ENCODE results near the gene SORCS2. TPM values are rescaled to one million over a fixed set of nuclear protein-coding genes. Genes with fewer than 3 reads are reported as not detected.

The SORCS2 gene
- polyA plus RNA-seq, 1 of the 3 experiments (the other 2 are of a cell fraction), result 1.6 TPM

- TF ChIP-seq ZBTB33 (IDR thresholded peaks at IDR 0.05; ENCODE audit: borderline replicate concordance, low read depth) (no peak), CTCF (IDR thresholded peaks at IDR 0.05) (no peak), FOXM1 (IDR thresholded peaks at IDR 0.05; ENCODE audit: low read depth) (no peak)
Observed at GRCh38 chr4:7524843-7525242, 332.5 kb downstream of the SORCS2 start (continued).

GRCh38 chr4:7526491-7526890, 334.2 kb downstream of the SORCS2 start:
- Histone ChIP-seq H3K9me2 (no peaks in the 10 kb centered on the region), H3K36me3 (replicated peaks in 1 of 2; ENCODE audit: control insufficient read depth in 1 of 2, insufficient read depth in 2 of 2, low read length in 1 of 2) (no peaks in the 10 kb centered on the region), H3F3A (replicated peaks; ENCODE audit: insufficient read depth) (no peaks in the 10 kb centered on the region), H3K4me3 (ENCODE audit: low read depth in 2 of 2, low read length in 1 of 2) (no peak overlapping the region), H4K20me1 (ENCODE audit: insufficient read depth) (no peaks in the 10 kb centered on the region), H2AFZ (ENCODE audit: low read depth) (no peak overlapping the region), H3K27ac (ENCODE audit: low read depth in 2 of 2, low read length in 1 of 2) (no peak overlapping the region), H3K4me1 (ENCODE audit: control insufficient read depth in 1 of 2, insufficient read depth in 2 of 2, low read depth in 1 of 2, low read length in 1 of 2) (peaks cover 0 to 7% of the 10 kb centered on the region in 2 experiments; a peak in 1 of 4 replicates), H3K9ac (no peak overlapping the region), H3K9me3 (no peaks in the 10 kb centered on the region), H3K79me2 (ENCODE audit: insufficient read depth) (no peaks in the 10 kb centered on the region), H3K4me2 (no peak overlapping the region), H3K27me3 (ENCODE audit: insufficient read depth) (peaks cover 8% of the 10 kb centered on the region; the same call in 1 of the 2 replicates)
- CTCF ChIA-PET, result no interaction called here
- 93% methylated on average over 13 of the region's 13 CpGs for WGBS (ENCODE audit: low lambda C conversion rate)
- no peak for TF ChIP-seq USF2 (IDR thresholded peaks at IDR 0.05; ENCODE audit: borderline replicate concordance, low read depth, low read length)
- TF ChIP-seq IRF3 (IDR thresholded peaks at IDR 0.05; ENCODE audit: low read depth, low read length), result no peak
- no peak for TF ChIP-seq SMC3 (IDR thresholded peaks at IDR 0.05; ENCODE audit: low read depth, low read length)
- TF ChIP-seq NFIC (IDR thresholded peaks at IDR 0.05; ENCODE audit: borderline replicate concordance), result no peak
- TF ChIP-seq TAF1 (IDR thresholded peaks at IDR 0.05; ENCODE audit: borderline replicate concordance, low read depth, low read length), result no peak
- TF ChIP-seq ZBTB33 (IDR thresholded peaks at IDR 0.05; ENCODE audit: borderline replicate concordance, low read depth), result no peak
- TF ChIP-seq TCF12 (IDR thresholded peaks at IDR 0.05), result no peak
- no peak for TF ChIP-seq FOXM1 (IDR thresholded peaks at IDR 0.05; ENCODE audit: low read depth)
- TF ChIP-seq FOXJ3 (CRISPR knock-in tag; IDR thresholded peaks at IDR 0.05), result no peak
- TF ChIP-seq GABPA (IDR thresholded peaks at IDR 0.05; ENCODE audit: low read depth), result no peak
- no peak for TF ChIP-seq MAX (IDR thresholded peaks at IDR 0.05; ENCODE audit: low read depth)
- no peak for TF ChIP-seq JUND (IDR thresholded peaks at IDR 0.05)
- no peak for TF ChIP-seq EZH2phosphoT487 (IDR thresholded peaks at IDR 0.05; ENCODE audit: borderline replicate concordance, low read depth)
- no peak for TF ChIP-seq FOSL2 (IDR thresholded peaks at IDR 0.05; ENCODE audit: borderline replicate concordance, low read depth)
- no peak for TF ChIP-seq MEF2A (IDR thresholded peaks at IDR 0.05; ENCODE audit: borderline replicate concordance, low read depth)
- no peak for TF ChIP-seq MXI1 (IDR thresholded peaks at IDR 0.05; ENCODE audit: low read depth, low read length)
- no peak for DNase-seq
- POLR2A ChIA-PET, result no interaction called here

Measured in SK-N-SH (cell line).